ENCODE measurements around the gene KIF5B.

The KIF5B gene

GRCh38 chr10:32056136-32057035 lies at the start of gene KIF5B:
KIF5B (minus strand) TSS chr10:32056425; CDS start chr10:32055973, 452 bp downstream.
- peak within 1 kb of the TSS; percentile 82; the same call in 1 of the 2 replicates for H3K27ac ChIP-seq (ENCODE audit: low read length)

GRCh38 chr10:32105782-32106382 lies 49.7 kb upstream of the KIF5B start:
- Histone ChIP-seq H2AFZ (ENCODE audit: low read length) (no peak overlapping the region), H3K9me3 (replicated peaks; ENCODE audit: insufficient read depth, low read length) (no peaks in the 10 kb centered on the region), H3K79me2 (ENCODE audit: low read length) (no peaks in the 10 kb centered on the region), H3K4me2 (ENCODE audit: low read depth, low read length) (no peak overlapping the region), H4K20me1 (ENCODE audit: insufficient read depth, low read length) (no peaks in the 10 kb centered on the region), H3F3A (ENCODE audit: insufficient read depth, low read length) (no peaks in the 10 kb centered on the region), H3K9me2 (replicated peaks; ENCODE audit: insufficient read depth, low read length) (no peaks in the 10 kb centered on the region), H3K4me3 (ENCODE audit: low read length) (no peak overlapping the region), H3K36me3 (replicated peaks; ENCODE audit: insufficient read depth, low read length) (no peaks in the 10 kb centered on the region), H3K27ac (ENCODE audit: low read length) (no peak overlapping the region), H3K9ac (ENCODE audit: low read length) (no peak overlapping the region), H3K27me3 (replicated peaks; ENCODE audit: insufficient read depth, low read length) (no peaks in the 10 kb centered on the region), H3K4me1 (ENCODE audit: low read length) (no peaks in the 10 kb centered on the region)
- no peak for DNase-seq
- TF ChIP-seq EZH2 (optimal IDR thresholded peaks at IDR 0.05; ENCODE audit: low read depth, low read length) (no peak), CTCF (IDR thresholded peaks at IDR 0.05; ENCODE audit: low read length) (no peak), EZH2phosphoT487 (IDR thresholded peaks at IDR 0.05; ENCODE audit: low read length) (no peak)

More at GRCh38 chr10:32056136-32057035, at the start of gene KIF5B:
- TF ChIP-seq EZH2phosphoT487 (IDR thresholded peaks at IDR 0.05; ENCODE audit: low read length), result no peak
- TF ChIP-seq CTCF (IDR thresholded peaks at IDR 0.05; ENCODE audit: low read length), result no peak
- TF ChIP-seq EZH2 (optimal IDR thresholded peaks at IDR 0.05; ENCODE audit: low read depth, low read length), result no peak
- peaks cover 48% of the 10 kb centered on the region for H3K79me2 ChIP-seq (ENCODE audit: low read length)
- peak within 1 kb of the TSS; percentile 94 for H3K4me3 ChIP-seq (ENCODE audit: low read length)
- peak within 1 kb of the TSS; percentile 82 for H3K9ac ChIP-seq (ENCODE audit: low read length)
- no peaks in the 10 kb centered on the region for H3K27me3 ChIP-seq (replicated peaks; ENCODE audit: insufficient read depth, low read length)
- peaks cover 39% of the 10 kb centered on the region for H4K20me1 ChIP-seq (ENCODE audit: insufficient read depth, low read length)
- H2AFZ ChIP-seq (ENCODE audit: low read length), result peak within 1 kb of the TSS; percentile 96
- H3K9me2 ChIP-seq (replicated peaks; ENCODE audit: insufficient read depth, low read length), result no peaks in the 10 kb centered on the region
- DNase-seq, result peak; percentile 86
- H3K9me3 ChIP-seq (replicated peaks; ENCODE audit: insufficient read depth, low read length), result no peaks in the 10 kb centered on the region
- peaks cover 15% of the 10 kb centered on the region for H3K4me1 ChIP-seq (ENCODE audit: low read length)
- no peaks in the 10 kb centered on the region for H3F3A ChIP-seq (ENCODE audit: insufficient read depth, low read length)
- H3K4me2 ChIP-seq (ENCODE audit: low read depth, low read length), result peak within 1 kb of the TSS; percentile 82
- no peaks in the 10 kb centered on the region for H3K36me3 ChIP-seq (replicated peaks; ENCODE audit: insufficient read depth, low read length)

GRCh38 chr10:32104622-32105509 lies 48.6 kb upstream of the KIF5B start:
- Histone ChIP-seq H3K36me3 (replicated peaks; ENCODE audit: insufficient read depth, low read length) (no peaks in the 10 kb centered on the region), H3K9me3 (replicated peaks; ENCODE audit: insufficient read depth, low read length) (no peaks in the 10 kb centered on the region), H3F3A (ENCODE audit: insufficient read depth, low read length) (no peaks in the 10 kb centered on the region), H2AFZ (ENCODE audit: low read length) (no peak overlapping the region), H3K79me2 (ENCODE audit: low read length) (no peaks in the 10 kb centered on the region), H3K4me2 (ENCODE audit: low read depth, low read length) (no peak overlapping the region), H3K9me2 (replicated peaks; ENCODE audit: insufficient read depth, low read length) (no peaks in the 10 kb centered on the region), H3K27ac (ENCODE audit: low read length) (no peak overlapping the region), H4K20me1 (ENCODE audit: insufficient read depth, low read length) (no peaks in the 10 kb centered on the region), H3K27me3 (replicated peaks; ENCODE audit: insufficient read depth, low read length) (no peaks in the 10 kb centered on the region), H3K9ac (ENCODE audit: low read length) (no peak overlapping the region), H3K4me1 (ENCODE audit: low read length) (no peaks in the 10 kb centered on the region), H3K4me3 (ENCODE audit: low read length) (no peak overlapping the region)
- DNase-seq, result no peak
- TF ChIP-seq EZH2phosphoT487 (IDR thresholded peaks at IDR 0.05; ENCODE audit: low read length), result no peak
